NK-92 treated with Interleukin-12 subunit alpha and Interleukin-12 subunit beta, amount 100 ng/mL, for 24 hours (cell line): ENCODE results near the gene RFX5.
A peak's percentile ranks its signal among the peaks of the same experiment; 100 is the strongest.
"Not testable (repeated sequence)": the region's sequence is repeated elsewhere in the genome, so short reads cannot be mapped to it uniquely, and the experiment has no call there.

Source experiments
- DNase-seq: peaks from one replicate; lab custom pipeline; 2025; lab: John Stamatoyannopoulos, UW

Gene RFX5

DNA sequence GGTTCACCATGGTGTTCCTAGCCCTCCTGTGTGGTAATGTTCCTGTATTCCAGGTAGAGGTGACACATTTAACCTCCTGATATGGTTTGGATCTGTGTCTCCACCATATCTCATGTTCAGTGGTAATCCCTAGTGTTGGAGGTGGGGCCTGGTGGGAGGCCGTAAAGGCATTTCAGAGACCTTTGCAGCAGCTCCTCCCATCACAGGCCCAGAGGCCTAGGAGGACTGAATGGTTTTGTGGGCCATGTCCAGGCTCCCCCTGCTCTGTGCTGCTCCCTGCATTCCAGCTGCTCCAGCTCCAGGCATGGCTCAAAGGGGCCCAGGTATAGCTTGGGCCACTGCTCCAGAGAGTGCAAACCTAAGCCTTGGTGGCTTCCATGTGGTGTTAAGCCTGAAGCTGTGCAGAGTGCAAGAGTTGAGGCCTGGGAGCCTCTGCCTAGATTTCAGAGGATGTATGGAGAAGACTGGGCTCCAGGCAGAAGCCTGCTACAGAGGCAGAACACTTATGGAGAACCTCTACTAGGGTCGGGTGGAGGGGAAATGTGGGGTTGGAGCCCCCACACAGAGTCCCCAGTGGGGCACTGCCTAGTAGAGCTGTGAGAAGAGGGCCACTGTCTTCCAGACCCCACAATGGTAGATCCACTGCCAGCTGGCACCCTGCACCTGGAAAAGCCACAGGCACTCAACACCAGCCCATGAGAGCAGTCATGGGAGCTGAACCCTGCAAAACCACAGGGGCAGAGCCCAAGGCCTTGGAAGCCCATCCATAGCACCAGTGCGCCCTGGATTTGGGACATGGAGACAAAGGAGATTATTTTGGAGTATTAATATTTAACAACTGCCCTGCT, 15.5 kb upstream of the RFX5 start:
- no peak for DNase-seq

DNA sequence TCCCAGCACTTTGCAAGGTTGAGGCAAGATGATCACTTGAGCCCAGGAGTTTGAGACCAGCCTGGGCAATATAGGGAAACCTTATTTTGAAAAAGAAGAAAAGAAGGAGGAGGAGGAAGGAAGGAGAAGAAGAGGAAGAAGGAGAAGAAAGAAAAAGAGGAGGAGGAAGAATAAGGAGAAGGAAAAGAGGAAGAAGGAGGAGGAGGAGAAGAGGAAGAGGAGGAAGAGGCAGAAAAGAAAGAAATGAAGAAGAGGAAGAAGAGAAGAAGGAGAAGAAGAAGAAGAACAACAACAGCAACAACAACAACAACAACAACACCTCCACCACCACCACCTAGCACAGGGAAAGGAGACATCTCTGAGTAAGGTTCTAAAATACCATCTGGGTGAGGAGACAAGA, 14.8 kb upstream of the RFX5 start:
- DNase-seq, result no peak

DNA sequence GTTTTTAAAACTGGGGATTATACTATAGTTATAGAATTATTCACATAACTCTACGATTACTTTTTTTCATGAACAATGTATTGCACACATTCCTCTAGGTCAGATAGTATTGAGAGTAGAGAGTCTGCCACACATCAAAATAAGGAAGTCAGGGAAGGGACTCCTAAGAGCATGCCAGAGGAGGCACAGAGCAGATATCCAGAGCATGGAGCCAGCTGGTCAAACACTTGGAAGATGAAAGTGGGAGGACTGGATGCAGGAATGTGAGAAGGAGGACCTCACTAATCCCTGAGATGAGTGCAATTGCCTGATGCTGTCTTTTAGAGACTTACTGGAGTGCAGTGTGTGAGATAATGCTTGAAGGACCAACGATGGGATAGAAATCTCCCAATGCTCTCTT, 9.6 kb upstream of the RFX5 start:
- DNase-seq, result no peak

DNA sequence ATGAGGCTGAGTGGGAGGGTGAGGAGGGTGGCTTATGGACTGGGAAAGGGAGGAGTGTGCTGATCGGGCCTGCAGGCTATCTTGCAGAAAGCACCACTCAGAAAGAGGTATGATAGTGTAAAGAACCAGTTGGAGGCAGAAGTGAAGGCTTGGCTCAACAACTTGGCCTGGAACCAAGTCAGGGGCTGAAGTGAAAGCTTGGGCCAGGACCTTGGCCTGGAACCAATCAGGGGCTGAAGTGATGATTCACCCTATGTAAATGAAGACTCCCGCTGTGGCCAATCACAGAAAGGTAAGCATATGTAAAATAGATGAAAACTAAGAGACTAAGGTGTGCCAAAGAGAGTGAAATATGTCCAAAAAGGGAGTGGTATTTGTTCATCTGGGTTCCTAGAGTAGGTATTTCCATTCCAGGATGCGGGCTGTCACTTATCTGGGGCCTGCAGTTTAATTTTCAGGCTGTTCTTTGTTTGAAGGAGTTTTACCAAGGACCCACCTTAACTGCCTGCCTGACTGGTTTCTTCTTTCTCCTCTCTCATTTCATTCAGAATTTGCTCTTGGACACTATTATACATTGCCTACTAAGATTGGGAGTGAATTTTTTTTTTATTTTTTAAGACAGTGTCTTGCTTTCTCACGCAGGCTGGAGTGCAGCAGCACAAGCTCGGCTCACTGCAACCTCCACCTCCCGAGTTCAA, 5.1 kb upstream of the RFX5 start:
- DNase-seq, result no peak

DNA sequence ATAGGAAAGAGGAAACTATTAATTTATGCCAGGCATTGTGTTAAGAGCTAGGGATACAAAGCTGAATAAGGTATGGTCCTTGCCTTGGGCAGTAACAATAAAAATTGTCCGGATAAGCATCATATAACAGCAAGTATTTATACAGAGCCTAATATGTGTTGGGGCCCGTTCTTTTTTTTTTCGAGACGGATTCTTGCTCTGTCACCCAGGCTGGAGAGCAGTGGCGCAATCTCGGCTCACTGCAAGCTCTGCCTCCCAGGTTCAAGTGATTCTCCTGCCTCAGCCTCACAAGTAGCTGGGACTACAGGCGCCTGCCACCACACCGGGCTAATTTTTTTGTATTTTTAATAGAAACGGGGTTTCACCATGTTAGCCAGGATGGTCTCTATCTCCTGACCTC, 3.3 kb upstream of the RFX5 start:
- not testable (repeated sequence) for DNase-seq

DNA sequence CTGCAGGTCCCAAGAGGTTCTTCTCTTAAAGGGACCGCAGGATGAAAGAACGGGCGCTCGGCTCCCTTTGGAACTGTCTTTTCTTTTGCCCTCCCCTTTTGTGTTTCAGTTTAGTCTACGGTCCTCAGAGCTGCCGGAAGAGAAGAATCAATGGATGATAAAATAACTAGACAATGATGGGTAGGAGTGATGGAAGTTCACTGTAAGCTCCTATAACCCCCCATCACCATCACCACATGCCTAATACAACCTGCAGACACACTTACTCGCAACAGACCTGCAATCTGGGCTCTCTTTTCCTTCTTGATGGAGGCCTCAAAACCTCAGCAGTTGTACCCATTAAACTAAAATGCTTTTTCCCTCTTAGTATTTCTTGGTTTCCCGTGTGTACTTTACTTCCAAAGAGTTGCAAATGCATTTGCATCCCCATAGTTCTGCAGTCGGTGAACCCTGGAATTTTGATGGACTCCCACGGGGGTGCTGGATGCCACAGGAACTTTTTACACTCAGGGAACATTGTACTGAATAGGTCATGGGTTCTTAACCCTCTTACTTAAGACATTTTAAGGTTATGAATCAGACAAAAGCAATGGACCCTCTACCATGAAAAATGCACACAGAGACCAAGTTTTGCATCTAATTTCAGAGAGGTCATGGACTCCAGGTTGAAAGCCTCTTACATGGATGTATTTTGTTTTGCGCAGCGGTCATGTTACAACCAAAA, 633 bp upstream of the RFX5 start:
- DNase-seq, result no peak

DNA sequence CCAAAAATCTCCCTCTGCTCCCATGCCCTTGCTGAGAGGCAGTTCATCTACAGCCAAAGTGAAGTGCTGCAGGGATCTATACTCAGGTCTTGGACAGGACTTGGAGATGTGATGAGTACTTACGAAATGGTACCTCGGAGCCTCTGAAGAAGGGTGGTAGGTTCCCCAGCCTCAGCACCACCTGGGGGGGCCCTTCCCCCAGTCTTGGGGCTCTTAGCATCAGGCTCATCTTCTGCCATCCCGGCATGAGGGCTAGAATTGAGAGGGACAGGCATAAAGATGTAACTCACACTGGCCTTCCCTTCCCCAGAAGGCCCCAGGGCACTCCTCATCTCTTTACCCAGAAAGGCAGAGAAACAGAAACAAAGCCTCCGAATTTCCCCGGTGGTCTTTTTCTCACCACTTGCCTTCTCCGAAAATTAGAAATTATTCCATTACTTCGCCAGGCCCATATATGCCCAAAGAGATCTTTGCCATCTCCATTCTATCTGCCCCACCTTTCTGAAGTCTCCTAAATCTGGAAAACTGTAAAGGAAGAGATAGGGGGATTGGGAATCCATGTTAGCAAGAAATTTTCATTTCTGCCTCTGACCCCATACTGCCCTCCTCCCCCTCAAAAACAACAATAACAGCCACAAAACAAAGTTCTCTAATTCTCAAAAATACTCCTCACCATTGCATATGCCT, 827 bp downstream of the RFX5 start:
- DNase-seq, result no peak

DNA sequence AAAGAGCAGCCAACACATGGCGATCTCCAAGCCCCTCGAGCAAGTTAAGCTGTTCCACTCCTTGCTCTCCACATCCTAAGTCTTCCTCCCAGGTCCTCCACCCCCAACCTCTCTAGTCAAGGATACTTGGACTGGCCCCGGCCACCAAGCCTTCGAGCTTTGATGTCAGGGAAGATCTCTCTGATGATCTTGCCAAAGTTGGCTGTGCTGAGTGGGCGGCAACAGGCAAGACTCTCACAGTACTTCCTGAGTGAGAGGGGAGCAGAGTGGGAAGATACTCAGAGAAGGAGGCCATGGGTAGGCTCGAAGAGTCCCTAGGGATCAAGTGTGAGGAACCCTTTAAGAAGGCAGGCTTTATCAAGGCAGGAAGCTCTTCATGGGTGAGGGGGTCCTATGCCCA, 2.8 kb downstream of the RFX5 start:
- DNase-seq, result no peak

DNA sequence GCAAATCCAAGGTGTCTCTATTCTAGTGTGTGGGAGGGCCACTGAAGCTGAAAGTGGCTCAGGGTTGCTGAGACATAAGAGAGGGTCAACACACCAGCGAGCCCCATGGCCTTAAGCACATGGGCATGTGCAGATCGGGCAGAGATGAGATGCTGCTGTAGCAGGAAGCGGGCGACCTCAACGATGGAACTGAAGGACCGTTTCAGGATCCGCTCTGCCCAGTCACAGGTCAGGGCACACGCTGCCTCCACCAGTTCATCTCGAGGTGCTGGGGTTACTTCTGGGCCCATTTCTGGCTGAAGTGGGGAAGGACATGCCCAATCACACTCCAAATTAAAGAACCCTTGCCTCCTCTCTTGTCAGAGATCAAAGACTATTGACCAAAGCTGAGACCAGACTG, 3.5 kb downstream of the RFX5 start:
- no peak for DNase-seq

DNA sequence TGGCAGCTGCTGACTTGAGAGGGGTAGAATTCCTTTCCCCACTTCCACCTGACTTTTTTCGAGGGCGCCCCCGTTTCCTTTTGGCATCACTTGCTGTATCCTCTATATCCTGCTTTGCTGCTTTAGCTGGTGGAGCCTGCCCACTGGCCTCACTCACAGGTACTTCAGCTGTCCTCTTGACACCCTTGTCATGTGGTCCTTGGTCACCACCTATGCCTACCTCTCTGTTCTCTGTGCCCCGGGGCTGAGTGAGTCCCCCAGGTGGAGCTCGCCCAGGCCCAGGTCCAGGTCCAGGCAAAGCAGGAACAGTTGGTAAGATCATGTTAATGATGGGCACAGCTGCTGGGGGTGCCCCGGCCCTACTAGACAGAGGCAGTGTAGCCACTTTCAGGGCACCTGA, 4.5 kb downstream of the RFX5 start:
- DNase-seq, result no peak

DNA sequence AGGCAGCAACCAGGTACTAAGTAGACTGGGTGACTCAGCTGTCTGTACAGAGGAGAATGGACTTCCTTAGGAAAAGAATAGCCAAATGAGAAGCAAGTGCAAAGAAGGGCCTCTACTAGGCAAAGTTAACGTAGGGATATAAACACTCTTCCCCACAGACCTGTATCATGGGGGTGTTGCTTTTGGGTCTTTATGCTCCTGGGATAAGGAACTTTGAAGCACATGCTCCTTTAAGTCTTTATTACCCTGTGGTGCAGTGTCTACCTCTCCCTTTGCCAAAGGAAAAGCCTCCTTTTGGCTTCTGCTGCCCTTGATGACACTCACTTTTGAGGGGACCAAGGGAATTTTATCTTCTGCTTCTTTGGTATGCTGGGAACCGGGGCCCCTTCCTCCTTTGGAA, 5.0 kb downstream of the RFX5 start:
- no peak for DNase-seq

DNA sequence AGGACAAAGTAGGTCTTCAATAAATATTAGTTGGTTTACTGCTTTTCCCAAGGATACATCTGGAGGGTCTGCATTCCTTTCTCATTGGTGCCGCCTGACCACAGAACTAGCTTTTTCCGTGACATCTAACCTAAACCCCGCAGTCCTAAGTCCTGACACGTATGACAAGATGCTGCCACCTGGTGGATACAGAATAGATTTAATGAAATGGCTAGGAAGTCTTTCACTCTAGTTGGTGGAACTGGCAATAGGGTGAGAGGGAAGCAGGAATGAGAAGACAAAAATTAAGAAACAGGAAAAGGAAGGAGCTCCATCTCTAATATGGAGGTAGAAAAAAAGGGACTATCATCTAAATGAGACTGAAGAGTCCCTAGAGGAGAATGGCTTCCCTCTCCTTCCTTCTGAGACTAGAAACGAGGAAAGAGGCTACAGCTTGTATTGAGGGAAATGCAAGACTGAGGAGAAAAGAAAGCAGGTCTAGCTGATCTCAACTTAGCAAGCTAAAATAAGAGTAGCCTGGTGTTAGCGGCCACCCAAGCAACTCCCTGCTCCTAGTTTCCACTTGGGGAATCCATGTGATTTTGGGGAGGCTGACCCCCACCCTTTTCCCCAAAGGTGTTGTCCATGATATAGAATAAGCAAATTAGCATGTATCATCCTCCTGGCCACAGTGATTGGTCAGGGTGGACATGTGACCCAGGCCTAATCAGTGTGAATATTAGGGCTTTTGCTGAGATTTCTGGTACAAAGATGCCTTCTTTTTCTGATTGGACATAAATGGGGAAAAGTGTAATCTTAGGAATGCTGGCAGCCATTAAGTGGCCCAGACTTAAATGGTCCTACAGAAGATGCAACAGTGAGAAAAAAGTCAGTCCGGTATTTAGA, 5.9 kb downstream of the RFX5 start:
- no peak for DNase-seq

DNA sequence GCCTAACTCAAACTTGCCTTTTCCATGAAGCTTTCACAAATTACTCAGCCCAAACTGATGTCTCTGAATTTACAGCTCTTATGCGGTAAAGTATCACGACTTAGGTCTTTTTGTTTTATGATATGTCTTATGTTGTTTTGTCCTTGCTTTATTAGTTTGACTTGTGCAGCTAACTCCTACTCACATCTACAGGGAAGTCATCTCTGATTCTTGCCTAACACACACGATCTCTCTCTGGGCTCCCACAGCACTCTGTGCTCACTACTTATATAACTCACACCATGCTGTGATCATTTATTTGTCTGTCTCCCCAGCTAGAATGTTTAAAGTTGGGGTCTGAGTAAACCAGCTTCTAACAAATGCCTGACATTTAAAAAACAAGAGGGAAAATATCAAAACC, 10.5 kb downstream of the RFX5 start:
- DNase-seq, result no peak

DNA sequence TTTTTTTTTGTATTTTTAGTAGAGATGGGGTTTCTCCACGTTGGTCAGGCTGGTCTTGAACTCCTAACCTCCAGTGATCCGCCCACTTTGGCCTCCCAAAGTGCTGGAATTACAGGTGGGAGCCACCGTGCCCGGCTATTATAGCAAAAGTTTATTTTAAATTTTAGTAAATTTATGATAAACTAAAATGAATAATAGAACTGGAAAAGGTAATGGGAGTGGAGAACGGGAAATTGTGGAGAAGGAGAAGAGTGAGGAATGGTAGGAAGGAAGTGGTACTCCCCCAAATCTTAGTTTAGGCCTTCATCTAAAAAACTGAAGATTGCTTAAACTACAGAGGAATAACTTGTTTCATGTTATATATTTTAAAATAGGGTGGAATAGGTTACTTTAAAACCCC, 12.2 kb downstream of the RFX5 start:
- no peak for DNase-seq

DNA sequence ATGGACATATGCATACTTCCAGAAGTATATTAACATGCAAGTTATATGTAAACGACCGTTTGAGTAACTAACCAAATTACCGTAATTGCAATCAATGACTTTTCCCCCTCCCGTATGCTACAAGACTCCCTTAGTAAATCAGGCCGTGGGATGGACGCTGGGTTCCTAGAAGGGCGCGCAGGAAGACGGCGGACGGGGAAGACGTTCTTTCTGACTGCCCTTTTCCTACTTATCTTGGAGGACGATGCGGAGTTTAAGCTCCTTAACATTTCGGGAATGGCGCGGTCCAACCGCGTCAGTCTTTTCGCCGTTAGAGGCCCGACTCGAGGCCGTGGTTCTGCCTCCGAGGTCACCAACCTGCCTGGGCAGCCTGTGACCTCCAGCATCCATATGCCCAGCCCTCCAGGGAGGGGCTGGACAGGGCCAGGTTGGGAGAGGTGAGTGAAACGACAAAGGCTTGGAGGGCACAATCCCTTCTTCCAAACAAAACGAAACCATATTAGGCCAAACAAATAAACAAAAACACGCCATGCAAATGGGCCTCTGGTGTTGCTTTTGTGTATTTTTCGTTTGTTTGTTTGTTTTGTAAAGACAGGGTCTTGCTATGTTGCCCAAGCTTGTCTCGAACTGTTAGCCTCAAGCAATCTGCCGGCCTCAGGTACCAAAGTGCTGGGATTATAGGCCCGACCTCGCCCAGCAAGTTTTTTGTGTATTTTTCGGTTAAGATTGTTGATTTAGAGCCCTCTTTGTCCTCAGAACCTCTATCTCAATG, 19.0 kb downstream of the RFX5 start:
- DNase-seq, result no peak

DNA sequence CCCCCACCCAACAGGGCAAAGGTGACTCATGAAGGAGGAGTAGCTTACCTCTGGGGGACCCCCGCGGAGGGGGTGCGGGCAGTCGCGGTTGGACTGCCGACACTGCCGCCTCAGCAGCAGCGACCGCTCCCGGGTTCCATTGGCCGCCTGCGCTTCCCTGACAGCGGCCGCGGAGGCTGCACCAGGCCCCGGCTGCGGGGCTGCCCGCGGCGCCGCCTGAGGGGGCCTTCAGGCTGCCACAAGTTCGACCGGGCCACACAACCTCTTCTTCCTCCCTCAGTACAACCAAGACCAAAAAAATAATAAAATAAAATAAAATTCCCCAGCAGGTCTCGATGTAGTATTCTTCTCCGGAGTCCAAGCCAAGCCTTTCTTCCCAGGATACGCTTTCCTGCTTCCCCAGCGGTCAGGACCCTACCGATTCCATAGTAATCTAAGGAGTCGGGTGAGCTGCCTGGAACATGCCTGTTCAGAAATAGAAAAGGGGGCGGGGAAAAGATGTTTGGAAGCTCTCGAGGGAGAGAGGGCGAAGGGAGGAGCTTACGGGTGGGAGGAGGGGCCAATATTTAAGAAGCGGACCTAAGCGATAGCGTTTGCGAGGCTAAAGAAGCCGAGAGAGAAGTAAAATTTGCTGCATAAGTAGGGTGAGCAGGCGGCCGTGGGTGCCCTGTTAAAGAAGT, 19.7 kb downstream of the RFX5 start, which contains the start of gene PI4KB:
PI4KB (minus strand) TSS at position 194 of the 680 bp plus-strand sequence. CDS start 10,935 bp downstream, outside the sequence.
- DNase-seq, result peak; percentile 65

DNA sequence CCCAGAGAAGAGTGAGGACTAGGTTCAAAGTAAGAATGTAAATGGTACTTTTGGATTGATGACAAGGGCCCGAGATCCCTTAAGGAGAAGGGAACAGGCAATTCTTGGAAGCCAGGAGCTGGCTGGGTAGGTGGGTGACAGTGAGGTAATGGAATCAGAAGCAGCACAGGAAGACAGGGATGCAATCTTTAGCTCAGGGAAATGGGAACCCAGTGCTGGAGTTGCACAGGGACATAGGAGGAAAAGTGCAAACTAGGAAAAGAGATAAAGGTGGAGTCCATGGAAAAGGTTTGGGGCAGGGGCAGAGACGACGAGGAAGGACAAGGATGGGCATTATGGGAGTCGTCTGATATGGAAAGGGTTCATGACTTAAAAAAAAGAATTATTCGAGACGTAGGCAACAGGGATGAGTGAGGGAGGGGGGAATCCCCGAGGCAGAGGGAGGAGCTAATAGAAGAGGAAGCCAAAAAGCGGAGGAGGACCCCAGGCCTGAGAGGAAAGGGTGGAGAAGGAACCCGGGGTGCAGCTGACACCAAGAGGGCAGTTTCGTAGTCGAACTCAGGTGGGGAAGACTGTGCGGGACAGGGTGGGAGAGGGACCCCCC, 20.3 kb downstream of the RFX5 start:
- peak; percentile 62 for DNase-seq

DNA sequence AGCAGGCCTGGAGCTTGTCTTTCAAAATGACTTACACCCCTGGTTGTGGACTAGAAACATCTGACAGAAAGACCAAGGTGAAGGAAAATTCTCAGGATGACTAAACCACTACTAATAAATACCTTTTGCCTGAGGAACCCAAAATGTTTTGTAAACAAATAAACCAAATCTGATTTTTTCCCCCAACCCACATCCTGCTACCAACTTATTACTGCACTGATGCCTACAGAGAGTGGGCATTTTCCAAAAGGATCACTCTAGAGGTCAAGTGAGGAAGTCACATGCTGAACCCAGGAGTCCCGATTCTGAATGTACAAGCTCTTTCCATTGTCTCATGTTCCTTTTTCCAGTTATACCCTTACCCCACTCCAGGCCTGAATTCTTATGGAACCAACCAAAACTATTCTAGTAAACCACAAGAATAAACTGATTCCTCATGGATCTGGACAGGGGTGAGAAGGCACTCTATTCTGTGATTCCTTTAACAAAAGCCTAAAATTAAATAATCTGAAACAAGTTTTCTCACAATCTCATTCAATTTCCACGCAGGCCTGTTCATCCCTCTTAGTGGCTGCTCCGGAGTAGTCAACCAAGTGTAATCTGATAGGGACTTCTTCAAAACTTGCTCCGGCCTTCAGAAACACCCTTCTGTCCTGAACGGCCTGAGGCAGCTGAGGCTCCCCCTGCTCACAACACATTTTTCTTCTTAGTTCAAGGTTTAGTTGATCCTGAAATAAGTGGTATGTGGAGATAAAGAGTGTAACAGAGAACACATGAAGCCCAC, 21.2 kb downstream of the RFX5 start:
- no peak for DNase-seq

DNA sequence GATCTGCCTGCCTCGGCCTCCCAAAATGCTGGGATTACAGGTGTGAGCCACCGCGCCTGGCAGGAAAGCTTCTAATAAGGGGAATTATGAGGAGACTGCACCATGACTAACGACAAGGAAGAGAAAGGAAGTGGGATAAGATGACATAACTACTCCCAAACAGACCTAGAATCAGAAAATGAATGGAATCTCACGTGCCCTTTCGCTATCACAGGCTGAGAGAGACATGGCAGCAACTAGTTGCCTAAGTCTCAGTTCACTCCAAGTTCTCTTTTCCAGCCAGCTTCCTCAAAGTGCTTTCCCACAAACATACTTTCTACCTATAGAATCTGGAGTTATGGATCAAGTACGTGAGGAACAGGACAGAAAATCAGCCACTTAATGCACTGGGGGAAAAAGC, 21.8 kb downstream of the RFX5 start:
- no peak for DNase-seq
